ENCODE data around the gene SYT9. TPM values are rescaled to one million over a fixed set of nuclear protein-coding genes. Genes with fewer than 3 reads are reported as not detected.

Gene SYT9
- total and polyA plus RNA-seq, 2 donors (not counting 3 experiments of a cell fraction or from before 2014, with no cell fraction given): 0.23 TPM; not detected in 1

- no peak overlapping the region for H3K9ac ChIP-seq (replicated peaks; ENCODE audit: extremely low read depth, insufficient read depth, low read length)
- H3K4me1 ChIP-seq (ENCODE audit: control insufficient read depth, extremely low read depth, insufficient read depth, low read length): no peaks in the 10 kb centered on the region
- dilution Hi-C loops (cut with MboI; ENCODE audit: extremely low pct_ligation_motif_present, low sequenced_read_pairs): no loop called here
- no peak overlapping the region for H3K4me2 ChIP-seq (ENCODE audit: insufficient read depth, low read length)
- no TSS peak for BruUV-seq (replicated peaks)
- H3K79me2 ChIP-seq (ENCODE audit: control insufficient read depth, insufficient read depth, low read length): no peaks in the 10 kb centered on the region
- H3K9me3 ChIP-seq (replicated peaks; ENCODE audit: control insufficient read depth, insufficient read depth, low read length): no peaks in the 10 kb centered on the region
- H3K36me3 ChIP-seq (ENCODE audit: control insufficient read depth in 2 of 2, extremely low read depth in 1 of 2, insufficient read depth in 2 of 2, low read length in 2 of 2): no peaks in the 10 kb centered on the region
- H3K27ac ChIP-seq (ENCODE audit: insufficient read depth, low read depth, low read length): no peak overlapping the region
- H2AFZ ChIP-seq (ENCODE audit: low read depth, low read length): no peak overlapping the region
- no peaks in the 10 kb centered on the region for H3K27me3 ChIP-seq (ENCODE audit: control insufficient read depth in 2 of 2, insufficient read depth in 2 of 2, low read length in 2 of 2)
- no peak for DNase-seq (ENCODE audit: low read depth, low spot score)
- no peak for TF ChIP-seq POLR2A (IDR thresholded peaks at IDR 0.05; ENCODE audit: low read depth, low read length)
- TF ChIP-seq EZH2 (IDR thresholded peaks at IDR 0.05; ENCODE audit: borderline replicate concordance, low read depth, low read length, severe bottlenecking): no peak
- TF ChIP-seq CTCF (IDR thresholded peaks at IDR 0.05; ENCODE audit: extremely low read depth in 1 of 2, insufficient read depth in 1 of 2, low read depth in 1 of 2, low read length in 2 of 2): no peak
- TF ChIP-seq POLR2AphosphoS5 (IDR thresholded peaks at IDR 0.05; ENCODE audit: insufficient read depth, low read depth, low read length): no peak
- TF ChIP-seq MAX (IDR thresholded peaks at IDR 0.05; ENCODE audit: insufficient read depth, insufficient read length): no peak
- no peak for TF ChIP-seq JUN (IDR thresholded peaks at IDR 0.05; ENCODE audit: borderline replicate concordance, insufficient read depth, insufficient read length, low read depth)
- TF ChIP-seq MYC (IDR thresholded peaks at IDR 0.05; ENCODE audit: low read depth, low read length): no peak
- no peak for TF ChIP-seq FOS (IDR thresholded peaks at IDR 0.05; ENCODE audit: borderline replicate concordance, insufficient read depth, low read length)
- no peak for TF ChIP-seq GATA2 (IDR thresholded peaks at IDR 0.05; ENCODE audit: insufficient read depth, insufficient read length, low read depth, low read length)
- FAIRE-seq: no peak
- H3K4me3 ChIP-seq (replicated peaks in 1 of 3; ENCODE audit: insufficient read depth in 1 of 3, low read depth in 1 of 3, low read length in 3 of 3): no peak overlapping the region
- POLR2A ChIA-PET: no interaction called here
- no peaks in the 10 kb centered on the region for H4K20me1 ChIP-seq (replicated peaks; ENCODE audit: control insufficient read depth, extremely low read depth, insufficient read depth, low read length)
- intact Hi-C loops (cut with micrococcal nuclease): no loop called here
- no peaks in the 10 kb centered on the region for H3K9me1 ChIP-seq (replicated peaks; ENCODE audit: control insufficient read depth, extremely low read depth, insufficient read depth, low read length)
- CTCF ChIA-PET: interaction anchor here (0.6 to 0.9 kb wide), 2 partner anchors 8 to 24 kb away, joined by 4 read pairs; partner anchors contain the start of gene PPFIBP2
These were observed 238.3 kb downstream of the SYT9 start for GRCh38 chr11:7490054-7490453.

Data from endothelial cell of umbilical vein (primary cell).